HEK293 (cell line): ENCODE measurements around the gene MTG1.
A peak's percentile ranks its signal among the peaks of the same experiment; 100 is the strongest.

Experiments
- HIC1 ChIP-seq: fragments of 450-650 bp; formaldehyde crosslinking; IDR thresholded peaks from 2 replicates; pipeline ENCODE4 v1.5.1; 2016; ENCODE audit warnings: missing biosample characterization, missing genetic modification characterization
- OVOL3 ChIP-seq: fragments of 450-650 bp; formaldehyde crosslinking; IDR thresholded peaks from 2 replicates; pipeline ENCODE4 v1.5.1; 2016; ENCODE audit warnings: missing biosample characterization, missing genetic modification characterization
- PRDM2 ChIP-seq: fragments of 450-650 bp; formaldehyde crosslinking; IDR thresholded peaks from 2 replicates; pipeline ENCODE4 v1.5.1; 2016; ENCODE audit warnings: missing biosample characterization, missing genetic modification characterization, borderline replicate concordance
- ZFP69B ChIP-seq: fragments of 450-650 bp; formaldehyde crosslinking; IDR thresholded peaks from 2 replicates; pipeline ENCODE4 v1.5.1; 2016; ENCODE audit warnings: missing biosample characterization, missing genetic modification characterization
- ZNF23 ChIP-seq: fragments of 450-650 bp; formaldehyde crosslinking; IDR thresholded peaks from 2 replicates; pipeline ENCODE4 v1.5.1; 2016; ENCODE audit warnings: missing biosample characterization, missing genetic modification characterization, borderline replicate concordance
- ZNF274 ChIP-seq, 2 experiments: fragments of 200-500 bp in 1 of 2; fragments of 450-650 bp in 1 of 2; sonication (Bioruptor generic) in 1 of 2; formaldehyde crosslinking in 1 of 2; IDR thresholded peaks; 2 replicates each; pipeline versions ENCODE4 v1.5.1 to v1.6.1; 2014 to 2016; ENCODE audit warnings: borderline replicate concordance in 1 of 2, inconsistent platforms in 1 of 2, low read length in 1 of 2, missing biosample characterization in 1 of 2, missing genetic modification characterization in 1 of 2
- ZNF433 ChIP-seq: fragments of 450-650 bp; formaldehyde crosslinking; IDR thresholded peaks from 2 replicates; pipeline ENCODE4 v1.5.1; 2016; ENCODE audit warnings: missing biosample characterization, missing genetic modification characterization, low read depth
- ZNF501 ChIP-seq: fragments of 450-650 bp; formaldehyde crosslinking; IDR thresholded peaks from 2 replicates; pipeline ENCODE4 v1.5.1; 2016; ENCODE audit warnings: missing biosample characterization, missing genetic modification characterization
- ZNF514 ChIP-seq: fragments of 450-650 bp; formaldehyde crosslinking; IDR thresholded peaks from 2 replicates; pipeline ENCODE4 v1.5.1; 2016; ENCODE audit warnings: missing biosample characterization, missing genetic modification characterization
- ZNF596 ChIP-seq: fragments of 450-650 bp; IDR thresholded peaks from 2 replicates; pipeline ENCODE4 v1.5.0; 2018; ENCODE audit warnings: missing biosample characterization, mild to moderate bottlenecking, missing genetic modification characterization, moderate library complexity
- ZSCAN18 ChIP-seq: fragments of 450-650 bp; formaldehyde crosslinking; IDR thresholded peaks from 2 replicates; pipeline ENCODE4 v1.5.1; 2016; ENCODE audit warnings: missing biosample characterization, missing genetic modification characterization
- TF ChIP-seq, protein P1 (sequence below): fragments of 450-650 bp; formaldehyde crosslinking; conservative IDR thresholded peaks from 2 replicates; pipeline ENCODE4 v1.5.1; 2016; ENCODE audit warnings: low read depth, missing biosample characterization, missing genetic modification characterization
- TF ChIP-seq, protein P2 (sequence below): fragments of 450-650 bp; formaldehyde crosslinking; IDR thresholded peaks from 2 replicates; pipeline ENCODE4 v1.5.1; 2016; ENCODE audit warnings: missing biosample characterization, missing genetic modification characterization
- TF ChIP-seq, protein P3 (sequence below): IDR thresholded peaks from 2 replicates; pipeline ENCODE4 v1.6.1; 2011; ENCODE audit warnings: mild to moderate bottlenecking, low read depth, low read length, borderline replicate concordance
- TF ChIP-seq, protein P4 (sequence below): fragments of 450-650 bp; formaldehyde crosslinking; IDR thresholded peaks from 2 replicates; pipeline ENCODE4 v1.5.1; 2016; ENCODE audit warnings: missing biosample characterization, missing genetic modification characterization

Gene MTG1

GRCh38 chr10:133378251-133379096 is 15.5 kb upstream of the MTG1 start (continued):
- TF ChIP-seq, protein P1, sequence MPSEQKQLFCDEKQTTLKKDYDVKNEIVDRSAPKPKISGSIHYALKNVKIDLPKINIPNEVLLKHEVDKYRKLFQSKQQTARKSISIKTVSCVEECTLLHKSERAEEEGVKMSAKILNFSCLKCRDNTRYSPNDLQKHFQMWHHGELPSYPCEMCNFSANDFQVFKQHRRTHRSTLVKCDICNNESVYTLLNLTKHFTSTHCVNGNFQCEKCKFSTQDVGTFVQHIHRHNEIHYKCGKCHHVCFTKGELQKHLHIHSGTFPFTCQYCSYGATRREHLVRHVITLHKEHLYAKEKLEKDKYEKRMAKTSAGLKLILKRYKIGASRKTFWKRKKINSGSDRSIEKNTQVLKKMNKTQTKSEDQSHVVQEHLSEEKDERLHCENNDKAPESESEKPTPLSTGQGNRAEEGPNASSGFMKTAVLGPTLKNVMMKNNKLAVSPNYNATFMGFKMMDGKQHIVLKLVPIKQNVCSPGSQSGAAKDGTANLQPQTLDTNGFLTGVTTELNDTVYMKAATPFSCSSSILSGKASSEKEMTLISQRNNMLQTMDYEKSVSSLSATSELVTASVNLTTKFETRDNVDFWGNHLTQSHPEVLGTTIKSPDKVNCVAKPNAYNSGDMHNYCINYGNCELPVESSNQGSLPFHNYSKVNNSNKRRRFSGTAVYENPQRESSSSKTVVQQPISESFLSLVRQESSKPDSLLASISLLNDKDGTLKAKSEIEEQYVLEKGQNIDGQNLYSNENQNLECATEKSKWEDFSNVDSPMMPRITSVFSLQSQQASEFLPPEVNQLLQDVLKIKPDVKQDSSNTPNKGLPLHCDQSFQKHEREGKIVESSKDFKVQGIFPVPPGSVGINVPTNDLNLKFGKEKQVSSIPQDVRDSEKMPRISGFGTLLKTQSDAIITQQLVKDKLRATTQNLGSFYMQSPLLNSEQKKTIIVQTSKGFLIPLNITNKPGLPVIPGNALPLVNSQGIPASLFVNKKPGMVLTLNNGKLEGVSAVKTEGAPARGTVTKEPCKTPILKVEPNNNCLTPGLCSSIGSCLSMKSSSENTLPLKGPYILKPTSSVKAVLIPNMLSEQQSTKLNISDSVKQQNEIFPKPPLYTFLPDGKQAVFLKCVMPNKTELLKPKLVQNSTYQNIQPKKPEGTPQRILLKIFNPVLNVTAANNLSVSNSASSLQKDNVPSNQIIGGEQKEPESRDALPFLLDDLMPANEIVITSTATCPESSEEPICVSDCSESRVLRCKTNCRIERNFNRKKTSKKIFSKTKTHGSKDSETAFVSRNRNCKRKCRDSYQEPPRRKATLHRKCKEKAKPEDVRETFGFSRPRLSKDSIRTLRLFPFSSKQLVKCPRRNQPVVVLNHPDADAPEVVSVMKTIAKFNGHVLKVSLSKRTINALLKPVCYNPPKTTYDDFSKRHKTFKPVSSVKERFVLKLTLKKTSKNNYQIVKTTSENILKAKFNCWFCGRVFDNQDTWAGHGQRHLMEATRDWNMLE (tag by site-specific recombination) = no peak
- TF ChIP-seq, protein P2, sequence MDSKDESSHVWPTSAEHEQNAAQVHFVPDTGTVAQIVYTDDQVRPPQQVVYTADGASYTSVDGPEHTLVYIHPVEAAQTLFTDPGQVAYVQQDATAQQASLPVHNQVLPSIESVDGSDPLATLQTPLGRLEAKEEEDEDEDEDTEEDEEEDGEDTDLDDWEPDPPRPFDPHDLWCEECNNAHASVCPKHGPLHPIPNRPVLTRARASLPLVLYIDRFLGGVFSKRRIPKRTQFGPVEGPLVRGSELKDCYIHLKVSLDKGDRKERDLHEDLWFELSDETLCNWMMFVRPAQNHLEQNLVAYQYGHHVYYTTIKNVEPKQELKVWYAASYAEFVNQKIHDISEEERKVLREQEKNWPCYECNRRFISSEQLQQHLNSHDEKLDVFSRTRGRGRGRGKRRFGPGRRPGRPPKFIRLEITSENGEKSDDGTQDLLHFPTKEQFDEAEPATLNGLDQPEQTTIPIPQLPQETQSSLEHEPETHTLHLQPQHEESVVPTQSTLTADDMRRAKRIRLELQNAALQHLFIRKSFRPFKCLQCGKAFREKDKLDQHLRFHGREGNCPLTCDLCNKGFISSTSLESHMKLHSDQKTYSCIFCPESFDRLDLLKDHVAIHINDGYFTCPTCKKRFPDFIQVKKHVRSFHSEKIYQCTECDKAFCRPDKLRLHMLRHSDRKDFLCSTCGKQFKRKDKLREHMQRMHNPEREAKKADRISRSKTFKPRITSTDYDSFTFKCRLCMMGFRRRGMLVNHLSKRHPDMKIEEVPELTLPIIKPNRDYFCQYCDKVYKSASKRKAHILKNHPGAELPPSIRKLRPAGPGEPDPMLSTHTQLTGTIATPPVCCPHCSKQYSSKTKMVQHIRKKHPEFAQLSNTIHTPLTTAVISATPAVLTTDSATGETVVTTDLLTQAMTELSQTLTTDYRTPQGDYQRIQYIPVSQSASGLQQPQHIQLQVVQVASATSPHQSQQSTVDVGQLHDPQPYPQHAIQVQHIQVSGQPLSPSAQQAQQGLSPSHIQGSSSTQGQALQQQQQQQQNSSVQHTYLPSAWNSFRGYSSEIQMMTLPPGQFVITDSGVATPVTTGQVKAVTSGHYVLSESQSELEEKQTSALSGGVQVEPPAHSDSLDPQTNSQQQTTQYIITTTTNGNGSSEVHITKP (tag by site-specific recombination) = peak; percentile 78
- TF ChIP-seq PRDM2 (tag by site-specific recombination) (no peak), ZNF23 (tag by site-specific recombination) (no peak), ZNF596 (tag by site-specific recombination) (no peak), ZNF501 (peak; percentile 68; the same call in 1 of the 2 replicates), ZSCAN18 (tag by site-specific recombination) (no peak), ZFP69B (no peak), ZNF514 (tag by site-specific recombination) (no peak), OVOL3 (no peak), HIC1 (tag by site-specific recombination) (no peak), ZNF274 (IDR thresholded peaks at IDR 0.05; ENCODE audit: low read length) (no peak), ZNF274 (tag by site-specific recombination; IDR thresholded peaks at IDR 0.05; ENCODE audit: borderline replicate concordance) (no peak), ZNF433 (tag by site-specific recombination) (no peak)
- TF ChIP-seq, protein P3, sequence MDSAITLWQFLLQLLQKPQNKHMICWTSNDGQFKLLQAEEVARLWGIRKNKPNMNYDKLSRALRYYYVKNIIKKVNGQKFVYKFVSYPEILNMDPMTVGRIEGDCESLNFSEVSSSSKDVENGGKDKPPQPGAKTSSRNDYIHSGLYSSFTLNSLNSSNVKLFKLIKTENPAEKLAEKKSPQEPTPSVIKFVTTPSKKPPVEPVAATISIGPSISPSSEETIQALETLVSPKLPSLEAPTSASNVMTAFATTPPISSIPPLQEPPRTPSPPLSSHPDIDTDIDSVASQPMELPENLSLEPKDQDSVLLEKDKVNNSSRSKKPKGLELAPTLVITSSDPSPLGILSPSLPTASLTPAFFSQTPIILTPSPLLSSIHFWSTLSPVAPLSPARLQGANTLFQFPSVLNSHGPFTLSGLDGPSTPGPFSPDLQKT = no peak
- TF ChIP-seq, protein P4, sequence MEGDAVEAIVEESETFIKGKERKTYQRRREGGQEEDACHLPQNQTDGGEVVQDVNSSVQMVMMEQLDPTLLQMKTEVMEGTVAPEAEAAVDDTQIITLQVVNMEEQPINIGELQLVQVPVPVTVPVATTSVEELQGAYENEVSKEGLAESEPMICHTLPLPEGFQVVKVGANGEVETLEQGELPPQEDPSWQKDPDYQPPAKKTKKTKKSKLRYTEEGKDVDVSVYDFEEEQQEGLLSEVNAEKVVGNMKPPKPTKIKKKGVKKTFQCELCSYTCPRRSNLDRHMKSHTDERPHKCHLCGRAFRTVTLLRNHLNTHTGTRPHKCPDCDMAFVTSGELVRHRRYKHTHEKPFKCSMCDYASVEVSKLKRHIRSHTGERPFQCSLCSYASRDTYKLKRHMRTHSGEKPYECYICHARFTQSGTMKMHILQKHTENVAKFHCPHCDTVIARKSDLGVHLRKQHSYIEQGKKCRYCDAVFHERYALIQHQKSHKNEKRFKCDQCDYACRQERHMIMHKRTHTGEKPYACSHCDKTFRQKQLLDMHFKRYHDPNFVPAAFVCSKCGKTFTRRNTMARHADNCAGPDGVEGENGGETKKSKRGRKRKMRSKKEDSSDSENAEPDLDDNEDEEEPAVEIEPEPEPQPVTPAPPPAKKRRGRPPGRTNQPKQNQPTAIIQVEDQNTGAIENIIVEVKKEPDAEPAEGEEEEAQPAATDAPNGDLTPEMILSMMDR (tag by site-specific recombination) = peak; percentile 29; the same call in 1 of the 2 replicates
